B cell (primary cell): Measurements from ENCODE around the gene ZDHHC22.
A peak's percentile ranks its signal among the peaks of the same experiment; 100 is the strongest.

Source experiments
- EZH2 ChIP-seq: IDR thresholded peaks from 2 replicates; pipeline ENCODE4 v1.6.1; 2012; ENCODE audit warnings: borderline replicate concordance, low read depth, mild to moderate bottlenecking, moderate library complexity, low read length; ENCODE audit not compliant: insufficient read depth, poor library complexity, severe bottlenecking
- TF ChIP-seq, protein P1 (sequence below): fragments of 200-600 bp; IDR thresholded peaks from one replicate; pipeline ENCODE4 v1.8.0; 2022; ENCODE audit warnings: antibody characterized with exemption, mild to moderate bottlenecking

DNA sequence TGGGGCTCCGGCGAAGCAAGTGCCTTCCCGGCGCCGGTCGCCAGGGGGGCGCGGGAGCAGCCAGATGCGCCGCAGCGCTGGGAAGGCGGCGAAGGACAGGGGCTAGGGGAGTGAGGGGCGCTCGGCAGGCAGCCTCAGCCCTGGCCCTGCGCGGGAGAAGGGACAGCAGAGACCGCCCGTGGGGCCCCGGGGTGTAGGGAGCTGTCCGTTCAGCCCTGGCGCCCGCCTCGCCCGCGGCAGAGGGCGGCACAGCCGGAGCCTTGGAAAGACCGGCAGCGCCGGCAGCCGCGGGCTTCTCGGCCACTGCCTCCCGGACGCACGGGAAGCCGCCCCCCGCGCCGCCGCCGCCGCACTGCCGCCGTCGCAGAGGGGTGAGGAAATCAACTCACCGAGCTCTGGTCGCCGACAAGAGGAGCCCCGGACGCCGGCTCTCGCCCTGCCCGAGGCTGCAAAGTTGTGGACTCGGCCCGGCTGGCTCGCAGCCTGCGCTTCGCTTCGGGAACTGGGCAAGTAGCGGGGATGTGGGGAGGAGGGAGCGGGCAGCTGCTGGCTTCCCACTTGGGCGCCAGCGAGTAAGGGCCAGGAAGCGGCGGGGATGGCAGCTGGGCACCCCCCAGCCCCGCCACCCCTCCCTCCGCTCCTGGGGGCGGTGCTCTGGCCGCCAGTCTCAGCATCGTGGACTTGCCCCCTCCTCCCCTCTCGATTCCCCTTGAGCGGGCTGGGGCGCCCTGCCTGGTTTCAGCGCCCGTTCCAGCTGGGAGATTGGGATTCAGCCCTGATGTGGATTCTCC lies at the start of gene ZDHHC22:
- no peak for TF ChIP-seq EZH2
- TF ChIP-seq, protein P1, sequence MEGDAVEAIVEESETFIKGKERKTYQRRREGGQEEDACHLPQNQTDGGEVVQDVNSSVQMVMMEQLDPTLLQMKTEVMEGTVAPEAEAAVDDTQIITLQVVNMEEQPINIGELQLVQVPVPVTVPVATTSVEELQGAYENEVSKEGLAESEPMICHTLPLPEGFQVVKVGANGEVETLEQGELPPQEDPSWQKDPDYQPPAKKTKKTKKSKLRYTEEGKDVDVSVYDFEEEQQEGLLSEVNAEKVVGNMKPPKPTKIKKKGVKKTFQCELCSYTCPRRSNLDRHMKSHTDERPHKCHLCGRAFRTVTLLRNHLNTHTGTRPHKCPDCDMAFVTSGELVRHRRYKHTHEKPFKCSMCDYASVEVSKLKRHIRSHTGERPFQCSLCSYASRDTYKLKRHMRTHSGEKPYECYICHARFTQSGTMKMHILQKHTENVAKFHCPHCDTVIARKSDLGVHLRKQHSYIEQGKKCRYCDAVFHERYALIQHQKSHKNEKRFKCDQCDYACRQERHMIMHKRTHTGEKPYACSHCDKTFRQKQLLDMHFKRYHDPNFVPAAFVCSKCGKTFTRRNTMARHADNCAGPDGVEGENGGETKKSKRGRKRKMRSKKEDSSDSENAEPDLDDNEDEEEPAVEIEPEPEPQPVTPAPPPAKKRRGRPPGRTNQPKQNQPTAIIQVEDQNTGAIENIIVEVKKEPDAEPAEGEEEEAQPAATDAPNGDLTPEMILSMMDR = peak; percentile 56
